ENCODE results near the gene C19orf81. TPM values are rescaled to one million over a fixed set of nuclear protein-coding genes. Genes with fewer than 3 reads are reported as not detected.

The C19orf81 gene
- total and polyA plus RNA-seq, 9 of the 15 experiments (the other 6 are each of a cell fraction or from before 2014, with no cell fraction given): 2.5 to 42.9 (median 33.0) TPM; not detected in 4

- TF ChIP-seq, protein P1, sequence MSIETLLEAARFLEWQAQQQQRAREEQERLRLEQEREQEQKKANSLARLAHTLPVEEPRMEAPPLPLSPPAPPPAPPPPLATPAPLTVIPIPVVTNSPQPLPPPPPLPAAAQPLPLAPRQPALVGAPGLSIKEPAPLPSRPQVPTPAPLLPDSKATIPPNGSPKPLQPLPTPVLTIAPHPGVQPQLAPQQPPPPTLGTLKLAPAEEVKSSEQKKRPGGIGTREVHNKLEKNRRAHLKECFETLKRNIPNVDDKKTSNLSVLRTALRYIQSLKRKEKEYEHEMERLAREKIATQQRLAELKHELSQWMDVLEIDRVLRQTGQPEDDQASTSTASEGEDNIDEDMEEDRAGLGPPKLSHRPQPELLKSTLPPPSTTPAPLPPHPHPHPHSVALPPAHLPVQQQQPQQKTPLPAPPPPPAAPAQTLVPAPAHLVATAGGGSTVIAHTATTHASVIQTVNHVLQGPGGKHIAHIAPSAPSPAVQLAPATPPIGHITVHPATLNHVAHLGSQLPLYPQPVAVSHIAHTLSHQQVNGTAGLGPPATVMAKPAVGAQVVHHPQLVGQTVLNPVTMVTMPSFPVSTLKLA (conservative IDR thresholded peaks at IDR 0.05): 0 out of 4 replicates have a peak, but pooled peaks of 1 of the 2 experiments have one; percentile 24
- TF ChIP-seq ZNF347 (CRISPR knock-in tag; IDR thresholded peaks at IDR 0.05; ENCODE audit: low read depth): no peak
- peak; percentile 79 for TF ChIP-seq BACH1 (tag; IDR thresholded peaks at IDR 0.05)
- no peak for TF ChIP-seq ZNF785 (CRISPR knock-in tag; IDR thresholded peaks at IDR 0.05)
- TF ChIP-seq ZNF217 (CRISPR knock-in tag; IDR thresholded peaks at IDR 0.05): no peak
- no peak for TF ChIP-seq SNIP1 (IDR thresholded peaks at IDR 0.05; ENCODE audit: low read depth)
- TF ChIP-seq EGR1 (conservative IDR thresholded peaks at IDR 0.05): no peak
- no peak for TF ChIP-seq DLX4 (CRISPR knock-in tag; IDR thresholded peaks at IDR 0.05)
- peak; percentile 64; the same call in 1 of the 2 replicates for TF ChIP-seq CEBPG (CRISPR knock-in tag; IDR thresholded peaks at IDR 0.05)
- TF ChIP-seq CEBPG (tag; conservative IDR thresholded peaks at IDR 0.05 in 1 of 2, IDR thresholded peaks at IDR 0.05 in 1 of 2): peak; percentile 18 to 88; a peak in 2 of 4 replicates
- TF ChIP-seq ZEB2 (IDR thresholded peaks at IDR 0.05): no peak
- TF ChIP-seq CEBPB (tag; IDR thresholded peaks at IDR 0.05): peak; percentile 36; the same call in 1 of the 2 replicates
- TF ChIP-seq, protein P2, sequence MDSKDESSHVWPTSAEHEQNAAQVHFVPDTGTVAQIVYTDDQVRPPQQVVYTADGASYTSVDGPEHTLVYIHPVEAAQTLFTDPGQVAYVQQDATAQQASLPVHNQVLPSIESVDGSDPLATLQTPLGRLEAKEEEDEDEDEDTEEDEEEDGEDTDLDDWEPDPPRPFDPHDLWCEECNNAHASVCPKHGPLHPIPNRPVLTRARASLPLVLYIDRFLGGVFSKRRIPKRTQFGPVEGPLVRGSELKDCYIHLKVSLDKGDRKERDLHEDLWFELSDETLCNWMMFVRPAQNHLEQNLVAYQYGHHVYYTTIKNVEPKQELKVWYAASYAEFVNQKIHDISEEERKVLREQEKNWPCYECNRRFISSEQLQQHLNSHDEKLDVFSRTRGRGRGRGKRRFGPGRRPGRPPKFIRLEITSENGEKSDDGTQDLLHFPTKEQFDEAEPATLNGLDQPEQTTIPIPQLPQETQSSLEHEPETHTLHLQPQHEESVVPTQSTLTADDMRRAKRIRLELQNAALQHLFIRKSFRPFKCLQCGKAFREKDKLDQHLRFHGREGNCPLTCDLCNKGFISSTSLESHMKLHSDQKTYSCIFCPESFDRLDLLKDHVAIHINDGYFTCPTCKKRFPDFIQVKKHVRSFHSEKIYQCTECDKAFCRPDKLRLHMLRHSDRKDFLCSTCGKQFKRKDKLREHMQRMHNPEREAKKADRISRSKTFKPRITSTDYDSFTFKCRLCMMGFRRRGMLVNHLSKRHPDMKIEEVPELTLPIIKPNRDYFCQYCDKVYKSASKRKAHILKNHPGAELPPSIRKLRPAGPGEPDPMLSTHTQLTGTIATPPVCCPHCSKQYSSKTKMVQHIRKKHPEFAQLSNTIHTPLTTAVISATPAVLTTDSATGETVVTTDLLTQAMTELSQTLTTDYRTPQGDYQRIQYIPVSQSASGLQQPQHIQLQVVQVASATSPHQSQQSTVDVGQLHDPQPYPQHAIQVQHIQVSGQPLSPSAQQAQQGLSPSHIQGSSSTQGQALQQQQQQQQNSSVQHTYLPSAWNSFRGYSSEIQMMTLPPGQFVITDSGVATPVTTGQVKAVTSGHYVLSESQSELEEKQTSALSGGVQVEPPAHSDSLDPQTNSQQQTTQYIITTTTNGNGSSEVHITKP (IDR thresholded peaks at IDR 0.05; ENCODE audit: partially characterized antibody): peak; percentile 16
- peak; percentile 87 for TF ChIP-seq ATF7 (IDR thresholded peaks at IDR 0.05)
- no peak for TF ChIP-seq NR2C2 (CRISPR knock-in tag; IDR thresholded peaks at IDR 0.05)
- TF ChIP-seq NR2C2 (tag; IDR thresholded peaks at IDR 0.05): peak; percentile 68
- TF ChIP-seq CREB3L1 (IDR thresholded peaks at IDR 0.05; ENCODE audit: borderline replicate concordance, low read depth): 0 out of 2 replicates have a peak, but pooled peaks have one; percentile 9
- TF ChIP-seq RAD51 (IDR thresholded peaks at IDR 0.05; ENCODE audit: borderline replicate concordance, low read depth): peak; percentile 95
- no peak for TF ChIP-seq COPS2 (conservative IDR thresholded peaks at IDR 0.05)
- no peak for TF ChIP-seq RBM15 (IDR thresholded peaks at IDR 0.05; ENCODE audit: insufficient read depth, low read length)
- TF ChIP-seq RAD21 (CRISPR knock-in tag; conservative IDR thresholded peaks at IDR 0.05 in 1 of 2, IDR thresholded peaks at IDR 0.05 in 1 of 2): no peak
- TF ChIP-seq OTX1 (CRISPR knock-in tag; IDR thresholded peaks at IDR 0.05): no peak
- TF ChIP-seq, protein P3, sequence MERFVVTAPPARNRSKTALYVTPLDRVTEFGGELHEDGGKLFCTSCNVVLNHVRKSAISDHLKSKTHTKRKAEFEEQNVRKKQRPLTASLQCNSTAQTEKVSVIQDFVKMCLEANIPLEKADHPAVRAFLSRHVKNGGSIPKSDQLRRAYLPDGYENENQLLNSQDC (CRISPR knock-in tag; IDR thresholded peaks at IDR 0.05): no peak
Observed at GRCh38 chr19:50657222-50657669, 8.0 kb downstream of the C19orf81 start (continued).

Data from K562 (cell line).